MV-4-11 (cell line): ENCODE measurements around the gene PPP6R3.

Experiments used
- DNase-seq: peaks from one replicate; lab custom pipeline; 2025; lab: John Stamatoyannopoulos, UW

Gene PPP6R3

DNA sequence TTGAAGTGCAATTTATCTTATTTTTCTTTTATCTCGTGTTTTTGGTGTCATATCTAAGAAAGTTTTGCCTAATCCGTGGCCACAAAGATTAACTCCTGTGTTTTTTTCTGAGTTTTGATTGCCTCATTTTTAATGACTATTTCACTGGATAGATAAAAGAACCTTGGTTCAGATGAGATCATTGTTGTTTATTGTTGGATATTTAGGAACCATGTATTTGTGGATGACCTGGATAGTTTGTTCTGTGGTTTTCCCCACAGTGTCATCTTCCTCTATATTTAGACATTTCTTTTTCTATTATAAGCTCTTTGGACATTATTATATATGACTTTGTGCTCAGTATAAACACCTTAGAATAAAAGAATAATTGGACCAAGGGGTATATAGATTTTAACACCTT is 37.2 kb downstream of the PPP6R3 start:
- DNase-seq: no peak

DNA sequence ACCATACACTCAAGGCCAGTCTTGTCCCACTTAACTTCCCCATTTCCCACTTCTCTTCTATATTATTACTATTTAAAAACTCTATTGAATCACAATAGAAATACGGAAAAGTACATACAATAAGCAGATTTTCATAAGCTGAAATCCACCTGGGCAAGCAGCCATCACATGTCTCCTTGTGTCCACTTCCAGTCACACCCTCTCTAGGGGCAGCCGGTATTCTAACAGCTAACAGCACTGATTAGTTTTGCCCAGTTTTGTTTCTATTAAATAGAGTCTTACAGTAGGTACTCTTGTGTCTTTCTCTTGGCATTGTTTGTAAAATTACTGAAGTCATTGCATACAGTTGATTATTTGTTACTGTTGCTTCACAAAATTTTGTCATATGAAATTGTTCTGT is 37.8 kb downstream of the PPP6R3 start:
- no peak for DNase-seq

DNA sequence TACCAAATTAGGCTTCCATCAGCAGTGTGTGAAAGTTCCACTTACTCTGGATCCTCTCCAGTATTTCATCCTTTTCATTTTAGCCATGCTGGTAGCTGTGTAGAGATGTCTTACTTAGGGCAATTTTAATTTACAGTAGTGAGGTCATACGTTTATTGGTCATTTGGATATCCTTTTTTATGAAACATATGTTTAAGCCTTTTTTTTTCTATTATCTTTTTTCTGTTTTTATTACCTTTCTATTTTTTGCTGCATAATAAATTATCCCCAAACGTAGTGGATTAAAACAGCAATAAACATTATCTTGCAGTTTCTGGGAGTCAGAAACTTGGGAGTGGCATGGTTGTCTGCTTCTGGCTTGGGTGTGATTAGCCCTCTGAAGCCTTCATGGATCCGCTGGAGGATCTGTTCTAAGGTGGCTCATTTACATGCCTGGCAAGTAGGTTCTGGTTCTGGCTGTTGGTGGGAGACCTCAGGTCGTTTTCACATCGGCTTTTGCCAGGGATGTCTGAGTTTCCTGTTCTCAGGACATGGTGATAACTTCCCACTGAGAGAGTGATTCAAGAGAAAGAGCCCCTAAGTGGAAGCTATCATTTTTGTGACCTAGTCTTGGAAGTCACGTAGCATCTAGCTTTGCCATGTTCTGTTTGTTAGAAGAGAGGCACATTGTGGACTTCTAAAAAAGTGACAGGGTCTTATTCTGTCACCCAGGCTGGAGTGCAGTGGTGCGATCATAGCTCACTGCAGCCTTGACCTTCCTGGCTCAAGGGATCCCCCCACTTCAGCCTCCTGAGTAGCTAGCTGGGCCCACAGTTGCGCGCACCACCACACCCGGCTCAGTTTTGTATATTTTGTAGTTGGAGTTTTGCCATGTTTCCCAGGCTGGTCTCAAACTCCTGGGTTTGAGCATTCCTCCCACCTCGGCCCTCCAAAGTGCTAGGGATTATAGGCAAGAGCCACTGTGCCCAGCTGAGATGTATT is 38.6 kb downstream of the PPP6R3 start:
- no peak for DNase-seq

DNA sequence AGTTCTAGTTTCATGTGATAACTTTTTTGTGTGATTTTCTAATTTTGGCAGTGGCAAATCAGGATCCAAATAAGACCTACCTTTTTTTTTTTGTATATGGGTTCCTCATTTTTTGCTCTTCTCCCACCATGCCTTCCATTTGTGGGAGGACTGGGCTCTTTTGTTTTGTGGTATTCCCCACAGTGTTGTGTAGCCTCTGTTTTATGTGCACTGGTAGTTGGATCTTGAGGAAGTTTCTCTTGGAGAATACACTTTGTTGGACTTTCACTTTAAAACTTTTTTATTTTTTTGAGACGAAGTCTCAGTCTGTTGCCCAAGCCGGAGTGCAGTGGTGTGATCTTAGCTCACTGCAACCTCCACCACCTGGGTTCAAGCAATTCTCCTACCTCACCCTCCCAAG is 39.7 kb downstream of the PPP6R3 start:
- peak; percentile 24 for DNase-seq

DNA sequence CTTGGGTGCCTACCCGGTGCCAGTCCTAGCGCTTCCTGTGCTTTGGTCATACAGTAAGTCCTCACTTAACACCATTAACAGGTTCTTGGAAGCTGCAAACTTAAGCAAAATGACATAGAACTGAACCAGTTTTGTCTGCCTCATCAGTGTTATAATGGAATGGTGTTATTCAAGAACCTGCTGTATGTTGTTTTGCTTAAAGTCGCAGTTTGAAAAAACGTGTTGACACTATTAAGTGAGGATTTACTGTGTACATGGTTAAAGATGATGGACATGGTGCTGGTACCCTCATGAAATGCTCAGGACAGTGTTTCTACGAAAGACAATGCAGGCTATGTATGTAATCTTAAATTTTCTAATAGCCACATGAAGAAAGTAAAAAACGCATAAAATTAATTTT is 41.3 kb downstream of the PPP6R3 start:
- DNase-seq: no peak

DNA sequence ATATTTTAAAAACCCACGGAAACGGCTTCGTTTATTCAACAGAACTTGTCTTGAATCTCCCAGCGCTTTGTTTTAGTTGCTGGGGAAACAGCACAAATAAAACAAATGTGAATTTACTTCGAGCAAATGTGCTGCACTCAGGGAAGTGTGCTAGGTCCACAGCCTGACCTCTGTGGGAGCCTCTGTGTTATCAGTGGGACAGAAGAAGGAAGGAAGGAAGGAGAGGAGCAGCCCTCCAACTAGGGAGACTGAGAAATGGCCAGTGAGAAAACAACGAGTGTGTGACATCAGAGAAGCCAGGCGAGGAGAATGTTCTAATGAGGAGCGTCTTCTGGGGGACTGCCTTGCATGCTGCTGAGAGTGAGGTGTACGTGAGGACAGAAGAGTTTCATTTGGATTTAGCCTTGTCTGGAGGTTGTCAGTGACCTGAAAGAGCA is 42.7 kb downstream of the PPP6R3 start:
- peak; percentile 14 for DNase-seq

DNA sequence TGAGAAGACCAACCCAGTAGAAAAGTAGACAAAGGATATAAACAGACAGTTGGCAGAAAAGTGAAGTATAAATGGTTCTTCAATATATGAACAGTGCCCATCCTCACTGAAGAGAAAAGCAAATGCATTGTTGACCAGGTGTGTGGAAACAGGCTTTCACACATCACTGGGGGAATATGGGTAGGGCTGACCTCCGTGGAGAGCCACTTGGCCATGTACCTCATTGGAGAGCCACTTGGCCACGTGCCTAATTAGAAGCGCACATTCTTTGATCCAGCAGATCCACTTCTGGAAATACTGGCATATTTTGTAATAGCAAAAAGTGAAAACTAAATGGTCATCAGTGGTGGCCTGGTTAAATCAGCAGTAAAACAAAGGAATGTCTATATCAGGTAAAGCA is 43.2 kb downstream of the PPP6R3 start:
- DNase-seq: no peak

DNA sequence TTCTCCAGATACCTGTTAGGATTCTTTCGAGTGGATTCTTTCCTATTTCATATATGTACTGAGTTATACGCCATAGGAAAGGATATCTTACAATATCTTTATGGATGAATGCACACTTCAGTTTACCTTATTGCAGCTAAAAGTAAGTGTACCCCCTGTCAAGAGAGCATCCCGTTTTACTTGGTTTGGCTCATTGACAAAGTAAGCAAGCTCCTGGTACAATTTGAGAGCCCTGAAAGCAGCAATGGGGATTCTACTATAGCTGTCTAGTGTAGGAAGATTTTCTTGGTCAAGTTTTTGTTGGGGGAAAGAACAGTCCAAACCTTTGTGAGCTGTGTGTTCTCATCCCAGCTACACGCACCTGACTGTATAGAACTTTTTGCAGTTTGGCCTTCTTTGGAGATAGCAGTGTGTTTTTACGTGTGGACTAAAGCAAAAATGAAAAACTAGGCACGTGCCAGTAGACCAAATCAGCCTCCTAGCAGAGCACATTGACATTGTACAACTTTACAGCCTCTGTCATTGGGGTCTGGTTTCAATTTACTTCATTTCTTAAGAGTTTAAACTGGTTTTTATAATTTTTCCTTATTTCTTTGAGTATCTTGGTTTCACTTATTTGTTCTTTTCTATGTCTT is 44.0 kb downstream of the PPP6R3 start:
- no peak for DNase-seq

DNA sequence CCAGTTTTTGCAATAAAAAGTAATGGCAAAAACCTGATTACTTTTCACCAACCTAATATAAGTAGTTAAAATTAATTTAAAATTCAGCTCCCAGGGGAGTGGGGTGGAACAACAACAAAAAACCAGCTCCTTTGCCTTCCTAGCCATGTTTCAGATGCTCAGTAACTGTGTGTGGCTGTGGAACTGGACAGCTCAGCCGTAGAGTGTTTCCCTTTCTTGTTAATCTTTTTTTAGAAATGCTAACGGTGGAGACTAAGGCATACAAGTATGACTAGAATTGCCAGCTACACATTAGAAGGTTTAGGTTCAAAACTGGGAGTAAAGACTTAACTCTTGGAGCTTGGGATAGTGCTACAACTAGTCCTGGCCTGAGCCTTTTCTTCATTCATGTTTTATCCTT is 45.0 kb downstream of the PPP6R3 start:
- no peak for DNase-seq

DNA sequence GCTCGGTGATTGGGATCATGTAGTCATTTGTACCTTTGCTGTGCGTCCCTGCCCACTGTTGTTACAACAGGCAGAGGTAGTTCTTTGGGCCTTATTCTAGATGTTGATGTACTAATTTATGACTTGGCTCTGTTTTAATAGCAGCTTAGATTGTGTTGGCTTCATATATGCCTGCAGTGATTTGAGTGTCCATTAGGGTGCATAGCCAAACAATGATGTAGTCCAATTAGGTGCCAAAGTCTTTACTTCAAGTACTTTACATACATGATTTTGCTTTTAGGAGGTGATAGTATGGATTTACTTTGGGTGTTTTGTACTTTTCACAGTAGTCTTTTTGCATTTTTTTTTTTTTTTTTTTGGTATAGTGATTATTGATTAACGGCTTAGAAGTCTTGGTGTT is 46.4 kb downstream of the PPP6R3 start:
- DNase-seq: no peak

DNA sequence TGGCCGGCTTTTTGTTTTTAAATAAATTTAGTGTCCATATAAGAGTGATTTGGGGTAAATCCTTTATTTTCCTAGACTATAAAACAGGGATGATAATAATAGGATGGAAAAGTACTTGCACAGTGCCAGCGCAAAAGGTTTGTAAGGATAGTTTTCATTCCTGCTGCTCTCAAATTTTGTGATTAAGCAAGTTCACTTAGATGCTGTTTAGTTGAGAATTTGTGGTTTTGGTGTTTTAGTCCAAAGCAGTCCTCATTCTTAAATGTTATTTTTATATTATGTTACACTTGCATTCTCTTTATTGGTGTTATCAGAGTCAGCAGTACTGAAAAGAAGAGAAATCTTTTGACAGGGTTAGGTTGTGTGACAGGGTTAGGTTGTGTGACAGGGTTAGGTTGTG is 47.9 kb downstream of the PPP6R3 start:
- DNase-seq: no peak

DNA sequence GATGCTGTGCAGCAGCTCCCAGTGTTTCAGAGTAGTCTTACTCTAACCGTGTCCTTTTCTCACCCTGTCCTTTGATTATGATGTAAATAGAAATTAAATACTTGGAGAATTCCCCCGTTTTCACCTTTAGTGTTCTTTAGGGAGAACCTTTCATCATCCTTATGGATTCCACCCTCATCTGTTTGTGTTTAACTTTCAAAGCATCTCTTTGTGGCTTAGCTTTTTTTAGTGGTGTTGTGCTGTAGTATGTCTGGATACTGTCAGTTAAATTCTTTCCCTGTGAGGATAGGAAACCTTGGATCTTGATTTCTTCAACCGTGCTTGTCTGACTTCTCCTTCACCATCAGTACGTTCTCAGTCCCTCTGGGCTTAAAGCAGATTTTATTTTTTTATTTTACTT is 48.5 kb downstream of the PPP6R3 start:
- no peak for DNase-seq

DNA sequence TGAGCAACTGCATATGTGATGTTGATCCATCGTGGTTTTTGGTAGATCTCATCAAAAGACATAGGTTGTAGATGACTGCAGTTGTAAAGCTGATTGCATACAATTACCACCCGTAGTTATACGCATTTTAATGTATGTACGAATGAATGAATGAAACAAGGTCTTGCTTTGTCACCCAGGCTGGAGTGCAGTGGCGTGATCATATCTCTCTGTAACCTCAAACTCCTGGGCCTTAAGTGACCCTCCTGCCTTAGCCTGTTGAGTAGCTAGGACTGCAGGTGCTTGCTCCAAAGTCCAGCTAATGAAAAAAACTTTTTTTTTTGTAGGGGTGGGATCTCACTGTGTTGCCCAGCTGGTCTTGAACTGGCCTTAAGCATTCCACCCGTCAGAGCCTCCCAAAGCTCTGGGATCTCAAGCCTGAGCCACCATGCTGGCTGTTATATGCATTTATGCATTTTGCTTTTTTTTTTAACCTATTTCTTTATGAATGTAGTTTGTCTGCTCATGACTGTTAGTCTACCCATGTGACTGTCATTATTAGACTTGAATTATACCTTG is 53.5 kb downstream of the PPP6R3 start:
- no peak for DNase-seq

DNA sequence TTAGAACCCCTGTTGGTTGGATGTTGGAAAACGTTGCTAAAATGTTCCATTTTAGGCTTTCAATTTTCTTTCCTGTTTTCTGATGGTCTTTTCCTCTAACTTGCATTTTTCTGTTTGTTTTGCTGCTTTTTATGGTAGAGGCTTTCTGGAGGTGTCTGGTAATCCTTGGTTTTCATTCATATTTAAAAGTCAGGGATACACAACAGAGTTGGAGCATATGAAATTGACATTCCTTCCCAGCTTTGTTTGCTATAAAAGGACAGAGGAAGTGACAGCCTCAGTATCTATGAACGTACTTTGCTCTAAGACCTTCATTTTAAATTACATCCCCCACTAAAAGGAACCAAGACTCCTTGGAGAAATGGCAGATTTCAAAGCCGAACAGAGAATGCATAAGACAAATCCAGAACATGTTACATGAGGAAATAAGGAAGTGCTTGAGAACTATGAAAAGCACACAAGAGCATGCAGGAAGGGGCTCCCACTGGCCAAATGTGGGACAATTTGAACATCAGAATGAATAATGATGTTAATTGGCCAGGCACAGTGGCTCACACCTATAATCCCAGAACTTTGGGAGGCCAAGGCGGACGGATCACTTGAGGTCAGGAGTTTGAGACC is 56.7 kb downstream of the PPP6R3 start:
- DNase-seq: no peak

DNA sequence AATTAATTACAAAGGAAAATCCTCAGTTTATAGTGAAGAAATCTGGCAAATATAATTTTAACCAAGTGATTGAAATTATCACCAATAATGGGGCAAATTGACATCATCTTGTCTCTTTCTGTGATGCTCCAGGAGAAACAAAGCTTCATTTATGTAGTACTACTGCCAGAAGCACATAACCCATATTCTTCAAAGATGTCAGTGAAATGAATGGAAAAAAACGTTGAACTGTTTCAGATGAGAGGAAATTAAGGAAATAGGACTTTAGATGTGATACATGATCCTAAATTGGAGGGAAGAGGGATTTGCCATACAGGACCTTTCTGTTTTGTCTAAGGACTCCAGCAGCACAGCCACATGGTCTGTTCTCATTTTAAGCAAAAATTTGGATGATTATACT is 57.6 kb downstream of the PPP6R3 start:
- no peak for DNase-seq

DNA sequence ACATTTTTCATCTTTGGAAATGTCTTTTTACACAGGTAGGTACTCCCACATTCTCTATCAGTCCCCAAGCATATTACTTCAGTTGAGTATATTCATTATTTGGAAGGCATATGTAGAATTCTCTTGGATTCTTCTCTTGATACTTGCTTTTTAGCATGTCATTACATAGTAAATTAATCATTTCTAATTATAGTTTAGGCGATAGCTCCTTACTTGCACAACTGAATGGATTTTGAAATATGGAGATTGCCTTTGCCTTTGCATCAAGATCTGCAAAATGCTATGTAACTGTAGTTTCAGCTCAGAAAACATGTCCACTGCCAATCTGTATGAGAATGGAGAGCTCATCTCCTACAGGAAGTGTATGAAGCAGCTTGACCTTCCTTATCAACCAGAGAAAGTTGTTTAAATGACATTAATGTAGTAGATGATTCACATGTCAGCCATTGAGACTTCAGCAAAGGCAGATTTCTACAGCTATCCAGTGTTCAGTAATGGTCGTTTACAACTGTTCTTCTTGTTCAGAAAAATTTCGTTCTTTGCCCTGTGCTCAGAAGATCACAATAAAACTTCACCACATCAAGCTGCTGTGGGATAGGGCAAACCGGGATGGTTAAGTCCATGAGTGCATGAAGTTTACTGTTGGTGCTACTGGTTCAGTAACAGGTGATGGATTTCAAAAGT is 61.6 kb downstream of the PPP6R3 start:
- DNase-seq: no peak

DNA sequence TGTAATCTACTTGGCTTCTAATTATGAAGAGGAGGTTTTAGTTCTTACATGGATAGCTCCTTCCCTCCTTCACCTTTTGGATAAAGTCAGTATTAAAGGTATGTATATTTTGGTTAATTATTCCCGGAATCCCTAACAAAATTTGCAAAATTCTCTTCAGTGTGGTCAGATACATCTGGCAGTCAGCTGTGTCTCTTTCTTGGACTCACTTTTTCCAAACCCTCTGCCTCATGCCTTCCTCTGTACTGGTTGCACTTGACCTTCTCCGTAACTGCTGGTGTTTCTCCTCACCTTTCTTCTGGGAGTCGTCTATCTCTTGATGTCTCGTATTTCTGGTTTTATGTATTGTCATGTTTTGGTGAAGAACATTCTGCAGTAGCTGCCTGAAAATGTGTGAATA is 62.5 kb downstream of the PPP6R3 start:
- no peak for DNase-seq

DNA sequence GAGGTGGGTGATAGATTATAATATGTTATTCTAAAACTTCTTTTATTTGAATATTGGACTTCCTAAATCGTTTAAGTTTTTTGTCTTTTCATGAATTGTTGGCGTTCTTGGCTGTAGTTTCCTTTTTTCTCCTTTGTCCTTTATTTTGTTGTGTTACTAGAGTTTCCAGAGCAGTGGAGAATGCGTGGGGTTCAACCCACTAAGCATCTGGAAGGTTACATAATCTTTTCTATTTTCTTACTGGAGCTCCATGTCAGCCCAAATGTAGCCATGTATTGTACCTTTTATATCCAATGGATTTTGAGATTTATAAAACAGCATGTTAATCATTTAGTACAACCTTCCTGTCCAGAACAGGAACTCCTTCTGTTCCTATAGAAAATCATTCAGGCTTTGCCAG is 63.2 kb downstream of the PPP6R3 start:
- DNase-seq: no peak

DNA sequence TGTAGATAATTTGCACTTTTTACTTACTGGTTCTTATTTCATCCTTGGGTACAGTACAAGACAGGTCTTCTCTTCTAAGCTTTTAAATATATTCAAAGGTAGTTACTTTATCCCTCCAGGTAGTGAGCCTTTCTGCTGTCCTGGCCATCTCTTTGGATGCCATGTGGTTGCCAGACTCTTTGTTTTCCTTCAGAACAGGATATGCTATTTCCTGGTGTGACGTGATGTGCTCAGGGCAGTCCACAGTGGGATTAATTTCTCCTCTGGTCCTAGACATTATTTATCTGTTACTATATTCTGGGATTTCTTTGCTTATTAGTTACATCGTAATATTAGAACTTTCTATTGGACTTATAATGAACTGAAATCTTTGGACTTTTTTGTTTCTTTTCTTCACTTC is 63.7 kb downstream of the PPP6R3 start:
- no peak for DNase-seq

DNA sequence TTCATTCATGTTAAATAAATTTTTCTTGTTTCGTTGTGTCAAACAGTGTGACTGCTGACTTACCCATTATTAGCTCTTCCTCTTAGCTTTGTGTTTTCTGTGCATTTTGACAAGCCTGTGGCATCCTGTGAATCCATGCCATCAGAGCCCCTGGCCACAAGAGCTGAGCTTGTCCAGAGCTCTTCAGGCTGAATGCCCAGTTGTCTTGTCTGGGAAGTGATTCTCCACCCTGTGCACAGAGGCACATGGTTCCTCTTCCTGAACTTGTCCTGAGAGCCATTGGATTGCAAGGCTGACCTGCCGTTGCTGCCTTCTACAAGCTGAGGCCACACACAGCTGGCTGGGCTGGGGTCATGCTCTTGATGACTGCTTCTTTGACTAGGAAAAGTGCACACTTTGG is 64.1 kb downstream of the PPP6R3 start:
- DNase-seq: no peak

DNA sequence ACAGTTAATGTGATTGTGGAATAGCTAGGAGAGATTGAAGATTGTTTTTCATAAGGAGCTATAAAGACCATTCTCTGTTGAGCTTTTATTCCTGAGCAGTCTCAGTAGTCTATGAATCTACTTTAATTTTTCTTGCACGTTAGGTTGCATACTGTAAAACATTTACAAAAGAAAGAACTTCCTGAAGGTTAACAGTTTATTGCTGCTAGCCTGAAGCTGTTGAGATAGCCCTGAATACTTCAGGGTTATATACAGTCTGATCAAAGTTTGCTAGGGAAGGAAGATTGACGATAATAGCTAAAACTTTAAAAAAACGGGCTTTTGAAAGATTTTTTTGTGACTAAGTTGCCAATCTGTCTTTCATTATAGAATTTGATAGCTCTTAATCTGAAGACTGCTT is 64.8 kb downstream of the PPP6R3 start:
- no peak for DNase-seq

DNA sequence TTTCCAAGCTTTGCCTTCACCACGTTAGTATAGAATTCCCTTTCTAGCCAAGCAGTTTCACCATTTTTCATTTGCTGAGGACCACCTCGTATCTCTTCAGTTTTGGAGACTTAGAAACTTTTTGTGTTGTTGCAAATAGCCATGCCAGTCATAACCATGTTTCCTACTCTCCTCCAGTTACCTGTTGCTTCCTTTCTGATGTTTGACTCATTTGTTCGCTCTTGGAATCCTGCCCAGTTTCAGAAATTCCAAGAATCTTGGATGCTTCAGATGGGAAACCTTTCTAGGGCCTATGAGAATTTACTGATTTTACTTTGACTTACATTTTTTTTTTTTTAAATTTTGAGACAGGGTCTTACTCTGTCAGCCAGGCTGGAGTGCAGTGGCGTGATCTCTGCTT is 65.4 kb downstream of the PPP6R3 start:
- no peak for DNase-seq
